ENCODE measurements around the gene SPATA13.

DNA sequence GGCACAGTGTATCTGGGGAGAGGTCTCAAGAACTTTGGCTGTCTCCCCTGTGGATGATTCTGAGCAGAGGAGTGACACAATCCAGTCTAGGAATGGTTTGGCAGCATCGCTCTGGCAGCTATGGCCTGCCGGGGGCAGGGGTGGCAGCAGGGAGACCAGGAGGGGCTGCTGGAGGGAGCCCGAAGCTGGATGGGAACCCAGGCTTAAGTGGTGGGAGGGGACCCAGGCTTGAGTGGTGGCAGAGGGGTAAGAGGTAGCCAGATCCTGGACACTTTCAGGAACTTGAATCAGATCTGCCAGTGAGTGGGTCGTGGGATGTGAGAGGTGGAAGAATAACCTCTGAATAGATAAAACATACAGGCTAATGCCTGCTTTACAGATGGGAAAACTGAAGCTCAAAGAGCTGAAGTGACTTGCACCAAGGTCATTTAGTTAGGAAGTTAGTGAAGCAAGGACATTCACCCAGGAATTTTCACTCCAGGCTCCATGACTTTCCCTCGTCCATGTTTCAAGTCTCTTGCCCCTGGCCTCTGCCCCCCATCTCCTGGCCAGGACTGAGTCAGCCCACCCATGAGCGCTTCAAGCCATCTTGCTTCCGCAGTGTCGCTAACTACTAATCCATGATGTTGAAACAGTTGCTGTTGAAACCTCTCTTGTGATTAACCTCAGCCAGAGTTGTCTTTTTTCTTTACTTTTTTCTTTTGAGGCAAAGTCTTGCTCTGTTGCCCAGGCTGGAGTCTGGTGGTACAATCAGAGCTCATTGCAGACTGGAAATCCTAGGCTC, 119.0 kb downstream of the SPATA13 start:
- TF ChIP-seq, protein P1, sequence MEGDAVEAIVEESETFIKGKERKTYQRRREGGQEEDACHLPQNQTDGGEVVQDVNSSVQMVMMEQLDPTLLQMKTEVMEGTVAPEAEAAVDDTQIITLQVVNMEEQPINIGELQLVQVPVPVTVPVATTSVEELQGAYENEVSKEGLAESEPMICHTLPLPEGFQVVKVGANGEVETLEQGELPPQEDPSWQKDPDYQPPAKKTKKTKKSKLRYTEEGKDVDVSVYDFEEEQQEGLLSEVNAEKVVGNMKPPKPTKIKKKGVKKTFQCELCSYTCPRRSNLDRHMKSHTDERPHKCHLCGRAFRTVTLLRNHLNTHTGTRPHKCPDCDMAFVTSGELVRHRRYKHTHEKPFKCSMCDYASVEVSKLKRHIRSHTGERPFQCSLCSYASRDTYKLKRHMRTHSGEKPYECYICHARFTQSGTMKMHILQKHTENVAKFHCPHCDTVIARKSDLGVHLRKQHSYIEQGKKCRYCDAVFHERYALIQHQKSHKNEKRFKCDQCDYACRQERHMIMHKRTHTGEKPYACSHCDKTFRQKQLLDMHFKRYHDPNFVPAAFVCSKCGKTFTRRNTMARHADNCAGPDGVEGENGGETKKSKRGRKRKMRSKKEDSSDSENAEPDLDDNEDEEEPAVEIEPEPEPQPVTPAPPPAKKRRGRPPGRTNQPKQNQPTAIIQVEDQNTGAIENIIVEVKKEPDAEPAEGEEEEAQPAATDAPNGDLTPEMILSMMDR (IDR thresholded peaks at IDR 0.05; ENCODE audit: poor library complexity): no peak
- TF ChIP-seq EZH2 (IDR thresholded peaks at IDR 0.05; ENCODE audit: borderline replicate concordance): no peak
- TF ChIP-seq EZH2phosphoT487 (IDR thresholded peaks at IDR 0.05; ENCODE audit: low read depth, severe bottlenecking, unreplicated experiment): no peak
